AG10803 (cell line): ENCODE data around the gene COL4A6.

Experiments
- DNase-seq: peaks from one replicate; pipeline ENCODE4 v3.0.0; 2010; ENCODE audit warnings: low read depth
- H3K4me3 ChIP-seq: 2 replicates; pipeline ENCODE4 v1.5.1; 2011; ENCODE audit warnings: mild to moderate bottlenecking, low read length, control low read depth
- TF ChIP-seq, protein P1 (sequence below): conservative IDR thresholded peaks from 2 replicates; pipeline ENCODE4 v1.5.1; 2011; ENCODE audit warnings: mild to moderate bottlenecking, low read length, control low read depth, inconsistent platforms

Gene COL4A6

GRCh38 chrX:108453841-108454240 is 15.6 kb upstream of the COL4A6 start:
- H3K4me3 ChIP-seq = no peak overlapping the region
- TF ChIP-seq, protein P1, sequence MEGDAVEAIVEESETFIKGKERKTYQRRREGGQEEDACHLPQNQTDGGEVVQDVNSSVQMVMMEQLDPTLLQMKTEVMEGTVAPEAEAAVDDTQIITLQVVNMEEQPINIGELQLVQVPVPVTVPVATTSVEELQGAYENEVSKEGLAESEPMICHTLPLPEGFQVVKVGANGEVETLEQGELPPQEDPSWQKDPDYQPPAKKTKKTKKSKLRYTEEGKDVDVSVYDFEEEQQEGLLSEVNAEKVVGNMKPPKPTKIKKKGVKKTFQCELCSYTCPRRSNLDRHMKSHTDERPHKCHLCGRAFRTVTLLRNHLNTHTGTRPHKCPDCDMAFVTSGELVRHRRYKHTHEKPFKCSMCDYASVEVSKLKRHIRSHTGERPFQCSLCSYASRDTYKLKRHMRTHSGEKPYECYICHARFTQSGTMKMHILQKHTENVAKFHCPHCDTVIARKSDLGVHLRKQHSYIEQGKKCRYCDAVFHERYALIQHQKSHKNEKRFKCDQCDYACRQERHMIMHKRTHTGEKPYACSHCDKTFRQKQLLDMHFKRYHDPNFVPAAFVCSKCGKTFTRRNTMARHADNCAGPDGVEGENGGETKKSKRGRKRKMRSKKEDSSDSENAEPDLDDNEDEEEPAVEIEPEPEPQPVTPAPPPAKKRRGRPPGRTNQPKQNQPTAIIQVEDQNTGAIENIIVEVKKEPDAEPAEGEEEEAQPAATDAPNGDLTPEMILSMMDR = no peak
- DNase-seq = no peak

DNA sequence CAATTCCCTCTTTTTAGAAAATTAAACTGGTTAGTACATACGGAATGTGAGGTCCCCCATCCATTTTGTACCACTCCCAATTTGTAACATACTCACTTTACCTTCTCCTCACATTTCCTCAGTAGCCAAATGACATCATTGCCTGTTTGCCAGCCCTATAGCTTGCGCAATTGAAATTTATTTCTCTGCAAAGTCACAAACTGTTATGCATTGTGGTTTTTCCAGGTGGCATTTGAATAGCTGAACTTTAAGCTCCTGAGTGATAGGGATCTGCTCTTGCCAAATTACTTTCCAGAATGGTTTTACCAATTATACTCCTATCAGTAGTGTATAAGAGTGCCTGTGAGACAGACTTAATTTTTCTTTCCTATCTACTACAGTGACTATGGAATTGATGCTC is 9.1 kb upstream of the COL4A6 start:
- TF ChIP-seq, protein P1 = no peak
- no peak overlapping the region for H3K4me3 ChIP-seq
- no peak for DNase-seq

DNA sequence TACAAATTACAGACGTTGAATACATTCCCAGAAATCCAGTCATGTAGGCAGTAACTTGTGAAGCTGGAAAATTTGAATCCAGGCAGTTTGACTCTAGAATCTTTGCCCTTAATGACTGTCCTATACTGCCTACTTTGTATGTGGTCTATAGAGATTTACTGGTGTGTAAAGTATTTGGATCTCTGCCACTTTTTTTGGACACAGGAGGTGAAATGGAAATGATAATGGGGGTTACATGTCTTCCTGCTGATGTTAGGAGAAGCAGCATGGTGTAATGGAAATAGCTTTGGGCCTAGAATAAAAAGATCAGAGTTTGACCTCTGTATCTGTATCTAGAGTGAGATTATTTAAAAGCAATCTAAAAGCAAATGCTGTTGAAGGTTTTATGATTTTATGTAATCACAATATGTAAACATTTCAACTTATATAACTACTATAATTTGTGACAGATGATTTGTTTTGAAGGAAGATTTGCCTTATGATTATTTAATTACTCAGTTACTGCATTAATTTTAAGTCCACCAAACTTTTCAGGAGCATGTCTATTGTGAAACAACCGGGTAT is 4.8 kb upstream of the COL4A6 start:
- TF ChIP-seq, protein P1 = no peak
- no peak overlapping the region for H3K4me3 ChIP-seq
- no peak for DNase-seq

DNA sequence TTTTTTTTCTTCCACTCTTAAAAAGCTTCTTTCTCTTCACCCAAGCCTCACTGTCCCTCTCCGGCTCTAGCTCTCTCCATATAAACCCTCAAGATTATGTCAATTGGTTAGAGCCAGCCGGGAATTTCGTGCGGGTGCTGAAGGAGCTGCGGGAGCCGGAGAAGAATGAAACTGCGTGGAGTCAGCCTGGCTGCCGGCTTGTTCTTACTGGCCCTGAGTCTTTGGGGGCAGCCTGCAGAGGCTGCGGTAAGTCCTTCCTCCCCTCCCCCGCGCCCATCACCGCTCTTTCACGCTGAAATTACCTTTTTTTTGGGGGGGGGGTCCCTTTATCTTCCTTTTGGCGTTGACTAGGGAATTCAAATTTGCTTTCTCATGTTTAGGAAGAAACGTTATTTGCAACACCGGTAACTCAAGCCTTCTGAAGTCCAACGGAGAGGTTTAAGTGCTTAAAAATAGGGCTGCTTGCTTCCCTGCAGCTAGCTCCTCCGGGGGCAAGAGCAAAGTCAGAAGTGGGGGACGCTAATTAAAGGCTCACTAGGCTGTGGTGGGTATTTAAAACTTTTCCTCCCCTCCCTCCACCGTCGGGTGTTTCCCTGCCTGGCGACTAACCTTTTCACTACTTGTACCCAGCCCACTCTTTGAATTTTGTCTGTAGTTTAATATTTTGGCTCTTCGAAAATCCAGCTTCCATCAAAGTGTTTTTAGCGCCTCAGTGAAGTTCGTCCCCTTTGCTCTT is 1.9 kb upstream of the COL4A6 start:
- peak; percentile 1 for DNase-seq
- TF ChIP-seq, protein P1 = no peak
- peak overlapping the region; percentile 54 for H3K4me3 ChIP-seq

GRCh38 chrX:108439426-108439942 is 1.3 kb upstream of the COL4A6 start, which contains the start of gene COL4A5:
TSS of gene COL4A5 (plus strand) at chrX:108439838. CDS start at chrX:108440126, 288 bp downstream.
- TF ChIP-seq, protein P1 = no peak
- peak within 1 kb of the TSS; percentile 54 for H3K4me3 ChIP-seq
- peak; percentile 61 for DNase-seq

DNA sequence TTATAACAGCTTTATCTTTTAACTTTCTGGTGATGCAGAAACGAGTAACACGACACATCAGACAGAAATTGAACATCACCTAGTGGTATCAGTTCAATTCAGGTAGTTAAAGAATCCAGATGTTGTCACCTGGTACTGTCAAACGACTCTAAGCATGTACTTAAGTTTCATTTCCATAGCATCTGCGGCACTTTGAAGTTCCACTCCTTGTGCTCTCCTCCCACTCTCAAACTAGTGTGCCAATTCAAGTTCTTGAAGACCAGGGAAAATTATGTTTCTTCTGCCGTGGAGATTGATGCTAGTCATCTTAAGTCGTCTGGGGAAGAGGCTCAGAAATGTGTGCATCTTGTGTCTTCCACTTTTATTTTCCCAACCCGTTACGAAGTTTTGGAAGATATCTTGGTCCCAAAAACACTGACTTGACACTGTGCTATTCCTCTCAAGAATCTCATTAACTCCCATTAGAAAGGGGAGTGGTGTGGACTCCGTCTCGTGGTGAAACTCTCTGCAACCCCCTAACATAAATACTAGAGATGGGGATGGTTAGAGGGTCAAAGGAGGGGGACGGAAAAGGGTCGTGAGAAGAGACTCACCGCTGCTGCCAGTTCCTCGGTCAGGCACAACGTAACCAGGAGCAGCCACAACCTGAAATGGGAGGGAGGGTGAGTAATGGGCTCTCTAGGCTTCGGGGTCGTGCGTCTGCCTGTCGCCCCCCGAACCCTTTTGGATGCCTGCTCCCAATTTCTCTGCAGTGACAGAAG is 693 bp downstream of the COL4A6 start:
- H3K4me3 ChIP-seq = no peak overlapping the region
- no peak for DNase-seq
- TF ChIP-seq, protein P1 = no peak
